T-helper 1 cell treated with Interleukin-12 subunit alpha and Interleukin-12 subunit beta and Interleukin-4 antibody, amounts not matched to agents 30 μg/mL and 1 μg/mL, for 36 hours (primary cell): ENCODE results near the gene ADA.
"Not testable (repeated sequence)": the region's sequence is repeated elsewhere in the genome, so short reads cannot be mapped to it uniquely, and the experiment has no call there.

ENCODE experiments used
- H3K27ac Mint-ChIP-seq: one replicate; pipeline ENCODE4 v1.8.0; 2021; ENCODE audit warnings: mild to moderate bottlenecking, mixed read lengths
- H3K27me3 Mint-ChIP-seq: one replicate; pipeline ENCODE4 v1.8.0; 2021; ENCODE audit warnings: low read depth, mixed read lengths
- H3K36me3 Mint-ChIP-seq: one replicate; pipeline ENCODE4 v1.8.0; 2021; ENCODE audit warnings: low read depth, mixed read lengths
- H3K4me1 Mint-ChIP-seq: one replicate; pipeline ENCODE4 v1.8.0; 2021; ENCODE audit warnings: low read depth, mixed read lengths
- H3K4me3 Mint-ChIP-seq: one replicate; pipeline ENCODE4 v1.8.0; 2021; ENCODE audit warnings: mild to moderate bottlenecking, moderate library complexity, mixed read lengths
- H3K9me3 Mint-ChIP-seq: one replicate; pipeline ENCODE4 v1.8.0; 2021; ENCODE audit warnings: mixed read lengths

Gene ADA

DNA sequence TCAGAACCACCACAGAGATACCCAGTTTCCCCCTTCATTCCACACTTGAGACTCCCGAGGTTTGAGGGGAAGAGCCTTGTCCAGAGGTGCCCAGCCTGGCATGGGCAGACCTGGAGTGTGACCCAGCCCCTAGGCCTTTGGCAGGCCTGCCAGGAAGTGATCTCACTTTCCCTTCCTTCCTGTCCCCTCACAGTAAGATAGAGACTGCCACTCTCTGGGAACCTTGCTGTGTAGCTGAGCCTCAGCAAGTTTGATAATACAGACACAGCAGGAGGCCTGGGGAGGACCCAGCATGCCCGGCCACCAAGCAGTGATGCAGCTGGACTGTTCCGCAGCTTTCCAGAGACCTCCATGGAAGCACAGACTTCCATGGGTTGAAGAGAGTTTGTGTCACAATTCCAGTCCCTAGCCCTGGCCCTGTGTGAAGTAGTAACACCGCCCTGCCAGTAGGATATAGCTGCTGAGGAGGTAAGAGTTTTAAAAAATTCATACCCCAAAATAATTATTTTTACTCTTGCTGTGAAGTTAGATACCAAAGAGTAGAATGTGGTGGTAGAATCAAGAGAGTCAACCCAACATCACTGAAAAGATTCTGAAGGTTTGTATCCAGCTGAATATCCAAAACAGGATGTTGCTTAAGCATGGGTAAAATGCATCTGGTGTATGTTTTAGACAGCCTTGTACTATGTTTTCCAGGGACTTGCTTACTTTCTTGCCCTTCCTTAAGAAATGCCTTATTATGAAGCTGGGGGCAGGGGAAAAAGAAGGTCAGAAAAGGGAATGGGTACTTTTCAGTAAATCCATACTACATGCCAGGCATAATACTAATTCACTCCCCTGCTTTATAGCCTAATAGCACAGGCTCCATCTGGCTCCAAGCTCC, 52.8 kb downstream of the ADA start:
- H3K4me3 Mint-ChIP-seq = peak overlapping the region; percentile 63
- H3K27me3 Mint-ChIP-seq = no peaks in the 10 kb centered on the region
- peaks cover 16% of the 10 kb centered on the region for H3K4me1 Mint-ChIP-seq
- H3K27ac Mint-ChIP-seq = peak overlapping the region; percentile 84
- H3K36me3 Mint-ChIP-seq = no peaks in the 10 kb centered on the region
- no peaks in the 10 kb centered on the region for H3K9me3 Mint-ChIP-seq

DNA sequence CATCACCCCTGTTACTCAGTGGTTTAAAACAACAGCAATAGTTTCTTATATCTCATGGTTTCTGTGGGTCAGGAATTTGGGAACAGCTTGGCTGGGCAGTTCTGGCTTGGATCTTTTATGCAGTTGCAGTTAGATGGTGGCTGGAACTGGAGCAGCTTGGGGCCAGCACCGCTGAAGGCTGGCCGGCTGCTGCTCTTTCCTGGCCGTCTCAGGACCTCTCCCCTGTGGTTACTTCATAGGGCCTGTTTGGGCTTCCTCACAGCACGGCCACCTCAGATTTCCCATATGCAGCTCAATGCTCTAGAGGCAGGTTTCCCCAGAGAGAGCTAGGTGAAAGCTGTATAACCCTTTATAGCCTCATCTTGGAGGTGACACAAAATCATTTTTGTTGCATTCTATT, 53.6 kb downstream of the ADA start:
- peaks cover 16% of the 10 kb centered on the region for H3K4me1 Mint-ChIP-seq
- H3K4me3 Mint-ChIP-seq = no peak overlapping the region
- H3K27ac Mint-ChIP-seq = peak overlapping the region; percentile 84
- no peaks in the 10 kb centered on the region for H3K36me3 Mint-ChIP-seq
- H3K9me3 Mint-ChIP-seq = no peaks in the 10 kb centered on the region
- no peaks in the 10 kb centered on the region for H3K27me3 Mint-ChIP-seq

DNA sequence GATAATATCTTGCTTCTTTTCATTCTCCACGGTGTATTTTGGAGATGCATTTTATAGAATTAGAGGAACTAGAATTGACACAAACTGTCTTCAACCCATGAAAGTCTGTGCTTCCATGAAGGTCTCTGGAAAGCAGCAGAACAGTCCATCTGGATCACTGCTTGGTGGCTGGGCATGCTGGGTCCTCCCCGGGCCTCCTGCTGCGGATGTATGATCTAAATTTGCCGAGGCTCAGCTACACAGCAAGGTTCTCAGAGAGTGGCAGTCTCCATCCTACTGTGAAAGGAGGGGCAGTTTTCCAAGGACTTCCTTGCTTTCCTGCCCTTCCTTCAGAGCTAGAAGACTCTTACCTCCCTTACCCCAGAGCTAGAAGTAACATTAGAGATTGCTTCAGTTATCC, 54.0 kb downstream of the ADA start:
- H3K4me3 Mint-ChIP-seq = no peak overlapping the region
- no peaks in the 10 kb centered on the region for H3K36me3 Mint-ChIP-seq

DNA sequence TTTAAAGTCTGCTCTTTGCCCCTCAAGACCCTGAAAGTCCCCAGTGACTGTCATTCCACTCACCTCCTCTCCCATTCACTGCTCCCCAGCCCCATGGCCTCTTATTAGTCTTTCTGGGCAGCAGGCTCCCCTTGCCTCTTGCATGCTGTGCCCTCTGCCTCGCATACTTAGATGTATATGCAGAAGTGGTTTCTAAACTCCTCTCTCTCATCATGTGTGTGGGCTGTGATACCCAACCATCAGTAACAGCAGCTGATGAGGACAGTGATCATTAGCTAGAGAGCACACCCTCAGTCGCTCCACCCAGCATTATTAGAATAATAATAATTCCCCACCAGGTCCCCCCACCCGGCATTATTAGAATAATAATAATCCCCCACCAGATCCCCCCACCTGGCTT, 54.6 kb downstream of the ADA start:
- Mint-ChIP-seq H3K27ac (no peak overlapping the region), H3K4me1 (peaks cover 14% of the 10 kb centered on the region), H3K4me3 (no peak overlapping the region)

More for the DNA sequence above, 54.0 kb downstream of the ADA start:
- H3K27ac Mint-ChIP-seq = no peak overlapping the region
- H3K9me3 Mint-ChIP-seq = no peaks in the 10 kb centered on the region
- H3K27me3 Mint-ChIP-seq = no peaks in the 10 kb centered on the region
- H3K4me1 Mint-ChIP-seq = peaks cover 16% of the 10 kb centered on the region

DNA sequence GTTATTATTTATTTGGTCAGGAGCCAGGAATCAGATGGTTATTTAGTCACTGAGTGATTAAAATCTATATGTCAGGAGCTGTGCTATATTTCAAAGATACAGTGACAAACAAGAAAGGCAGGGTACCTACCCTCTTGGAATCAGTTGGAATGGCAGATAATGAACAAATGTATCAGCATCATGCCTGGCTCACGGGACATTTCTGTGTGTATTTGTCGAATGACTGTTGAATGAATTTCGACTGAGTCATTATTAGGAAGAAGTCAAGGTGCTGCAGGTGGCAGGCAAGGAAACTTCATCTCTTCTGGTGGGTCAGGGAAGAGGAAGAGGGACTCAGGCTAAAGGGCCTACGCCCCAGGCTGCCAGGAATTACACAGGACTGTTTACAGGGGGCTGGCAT, 55.5 kb downstream of the ADA start:
- H3K36me3 Mint-ChIP-seq = no peaks in the 10 kb centered on the region
- H3K27ac Mint-ChIP-seq = no peak overlapping the region
- H3K9me3 Mint-ChIP-seq = no peaks in the 10 kb centered on the region
- H3K27me3 Mint-ChIP-seq = no peaks in the 10 kb centered on the region
- H3K4me3 Mint-ChIP-seq = no peak overlapping the region
- H3K4me1 Mint-ChIP-seq = peaks cover 14% of the 10 kb centered on the region

More for the DNA sequence above, 54.6 kb downstream of the ADA start:
- Mint-ChIP-seq H3K9me3 (no peaks in the 10 kb centered on the region), H3K27me3 (no peaks in the 10 kb centered on the region), H3K36me3 (no peaks in the 10 kb centered on the region)

DNA sequence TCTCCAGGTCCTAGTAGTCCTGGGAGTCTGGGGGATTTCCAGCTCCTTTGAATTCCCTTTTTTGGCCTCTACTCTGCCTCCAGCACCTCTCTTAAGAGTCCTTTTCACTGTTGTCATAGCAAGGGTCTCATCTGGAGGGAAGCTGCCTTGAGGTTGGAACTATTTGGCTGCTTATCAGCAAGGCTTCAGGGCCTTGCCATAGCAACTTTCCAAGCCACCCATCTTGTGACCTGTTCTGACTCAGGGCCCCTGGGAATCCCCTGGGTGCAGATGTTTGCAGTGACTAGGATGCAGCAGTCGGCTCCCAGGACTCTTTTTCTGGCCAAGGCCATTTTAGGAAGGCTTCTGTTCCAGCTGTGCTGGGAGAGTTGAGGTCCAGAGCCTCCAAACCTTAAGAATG, 56.8 kb downstream of the ADA start:
- H3K4me3 Mint-ChIP-seq = no peak overlapping the region
- peaks cover 12% of the 10 kb centered on the region for H3K4me1 Mint-ChIP-seq
- H3K27me3 Mint-ChIP-seq = no peaks in the 10 kb centered on the region
- H3K9me3 Mint-ChIP-seq = no peaks in the 10 kb centered on the region
- H3K36me3 Mint-ChIP-seq = no peaks in the 10 kb centered on the region
- H3K27ac Mint-ChIP-seq = peak overlapping the region; percentile 47

DNA sequence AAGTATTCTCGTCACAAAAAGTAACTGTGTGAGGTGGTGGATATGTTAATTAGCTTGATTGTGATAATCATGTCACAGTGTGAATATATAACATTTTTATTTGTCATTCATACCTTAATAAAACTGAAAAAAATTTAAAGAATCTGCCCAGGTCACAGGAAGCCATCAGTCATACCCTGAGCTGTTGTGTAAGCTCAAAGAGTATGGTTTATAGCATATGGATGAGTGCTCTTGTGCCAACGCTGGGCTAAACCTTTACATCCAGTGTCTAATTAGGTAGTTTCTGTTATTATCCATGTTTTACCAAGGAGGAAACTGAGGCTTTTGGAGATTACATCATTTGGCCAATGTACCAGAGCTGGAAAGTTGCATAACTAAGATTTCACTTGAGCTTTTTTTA, 57.7 kb downstream of the ADA start:
- H3K4me3 Mint-ChIP-seq = no peak overlapping the region
- H3K4me1 Mint-ChIP-seq = peaks cover 9% of the 10 kb centered on the region
- no peaks in the 10 kb centered on the region for H3K9me3 Mint-ChIP-seq
- H3K27ac Mint-ChIP-seq = no peak overlapping the region
- no peaks in the 10 kb centered on the region for H3K36me3 Mint-ChIP-seq
- no peaks in the 10 kb centered on the region for H3K27me3 Mint-ChIP-seq

DNA sequence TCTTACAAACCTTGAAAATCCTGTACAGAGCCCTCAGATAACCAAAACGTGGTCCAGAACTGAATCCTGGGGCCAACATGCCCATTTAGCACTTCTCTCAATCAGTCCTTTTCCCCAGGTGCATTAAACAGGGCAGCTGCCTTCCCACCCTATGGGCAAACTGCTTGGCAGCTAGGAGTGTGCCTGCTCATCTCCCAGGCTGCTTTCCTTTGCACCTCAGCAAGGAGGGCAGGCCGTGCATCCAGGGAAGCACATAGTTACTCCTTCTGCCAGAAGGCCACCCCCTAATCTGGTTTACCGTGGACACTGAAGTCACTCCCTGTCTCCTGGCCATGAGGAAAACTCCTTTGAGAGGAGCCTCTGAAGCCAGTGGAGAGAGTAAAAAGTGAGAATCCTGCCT, 59.1 kb downstream of the ADA start:
- Mint-ChIP-seq H3K9me3 (no peaks in the 10 kb centered on the region), H3K36me3 (no peaks in the 10 kb centered on the region), H3K4me3 (no peak overlapping the region), H3K27me3 (no peaks in the 10 kb centered on the region), H3K4me1 (no peaks in the 10 kb centered on the region), H3K27ac (no peak overlapping the region)

DNA sequence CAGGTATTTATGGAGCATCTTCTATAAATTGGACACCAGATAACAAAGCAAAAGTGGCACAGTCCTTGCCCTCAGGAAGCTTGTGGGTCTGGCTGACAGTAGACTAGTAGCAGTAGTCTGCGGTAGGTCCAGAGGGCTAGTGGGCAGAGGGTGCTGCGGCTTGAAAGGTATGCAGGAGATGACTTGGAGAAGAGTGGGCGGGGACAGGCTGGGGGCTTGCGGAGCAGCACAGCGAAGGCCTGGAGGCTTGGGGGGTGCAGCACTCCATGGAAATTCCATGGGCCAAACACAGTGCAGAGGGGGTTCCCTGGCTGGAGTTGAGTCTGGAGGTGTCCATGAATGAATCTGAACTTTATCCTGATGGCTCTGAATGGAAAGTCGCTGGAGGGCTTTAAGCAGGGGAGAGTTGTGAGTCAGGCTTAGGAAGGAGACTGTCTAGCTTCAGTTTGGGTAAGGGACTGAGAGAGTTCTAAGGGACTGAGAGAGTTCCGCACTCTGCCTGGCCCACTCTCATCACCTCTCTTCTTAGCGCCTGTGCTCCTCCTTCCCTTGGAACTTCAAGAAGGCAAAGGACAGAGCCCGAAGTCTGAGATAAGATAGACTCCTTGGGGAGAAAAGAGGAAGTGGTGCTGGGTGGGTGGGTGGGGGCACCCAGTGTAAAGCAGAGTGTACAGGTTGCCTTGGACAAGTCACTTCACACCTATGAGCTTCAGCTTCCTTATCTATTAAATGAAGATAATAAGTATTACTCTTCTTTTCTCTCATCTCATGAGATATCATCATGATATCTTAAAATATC, 60.3 kb downstream of the ADA start:
- Mint-ChIP-seq H3K36me3 (no peaks in the 10 kb centered on the region), H3K27me3 (no peaks in the 10 kb centered on the region), H3K9me3 (no peaks in the 10 kb centered on the region), H3K27ac (no peak overlapping the region), H3K4me3 (no peak overlapping the region), H3K4me1 (no peaks in the 10 kb centered on the region)

DNA sequence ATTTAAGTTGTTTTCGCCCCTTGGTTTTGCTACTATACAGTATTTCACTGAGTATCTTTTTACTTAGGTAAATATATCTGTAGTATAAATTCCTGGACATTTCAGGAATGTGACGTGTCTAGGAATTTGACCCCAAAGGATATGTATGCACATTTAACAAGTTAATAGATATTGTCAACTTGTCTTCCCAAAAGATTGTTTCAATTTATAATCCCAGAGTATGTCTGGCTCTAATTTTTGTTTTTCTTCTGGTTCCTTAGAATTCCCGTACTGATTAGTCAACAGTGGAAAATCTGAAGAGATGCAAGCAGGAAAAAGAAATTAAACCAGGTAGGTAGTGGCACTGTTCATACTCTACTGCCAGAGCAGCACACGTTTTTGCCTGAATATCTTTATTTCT, 62.0 kb downstream of the ADA start:
- H3K4me1 Mint-ChIP-seq = peaks cover 2% of the 10 kb centered on the region
- no peaks in the 10 kb centered on the region for H3K9me3 Mint-ChIP-seq
- no peak overlapping the region for H3K4me3 Mint-ChIP-seq
- no peaks in the 10 kb centered on the region for H3K36me3 Mint-ChIP-seq
- no peak overlapping the region for H3K27ac Mint-ChIP-seq
- no peaks in the 10 kb centered on the region for H3K27me3 Mint-ChIP-seq

DNA sequence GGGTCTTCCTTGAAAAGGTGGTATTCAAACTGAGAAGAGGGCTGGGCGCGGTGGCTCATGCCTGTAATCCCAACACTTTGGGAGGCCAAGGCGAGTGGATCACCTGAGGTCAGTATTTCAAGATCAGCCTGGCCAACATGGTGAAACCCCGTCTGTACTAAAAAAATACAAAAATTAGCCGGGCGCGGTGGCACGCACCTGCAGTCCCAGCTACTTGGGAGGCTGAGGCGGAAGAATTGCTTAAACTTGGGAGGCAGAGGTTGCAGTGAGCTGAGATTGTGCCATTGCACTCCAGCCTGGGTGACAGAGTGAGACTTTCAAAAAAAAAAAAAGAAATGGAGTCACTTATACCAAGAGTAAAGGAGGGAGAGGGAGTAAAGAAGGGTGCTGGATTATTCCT, 63.2 kb downstream of the ADA start:
- H3K27me3 Mint-ChIP-seq, H3K27ac Mint-ChIP-seq, H3K4me1 Mint-ChIP-seq, H3K9me3 Mint-ChIP-seq, H3K4me3 Mint-ChIP-seq, H3K36me3 Mint-ChIP-seq: not testable (repeated sequence)

DNA sequence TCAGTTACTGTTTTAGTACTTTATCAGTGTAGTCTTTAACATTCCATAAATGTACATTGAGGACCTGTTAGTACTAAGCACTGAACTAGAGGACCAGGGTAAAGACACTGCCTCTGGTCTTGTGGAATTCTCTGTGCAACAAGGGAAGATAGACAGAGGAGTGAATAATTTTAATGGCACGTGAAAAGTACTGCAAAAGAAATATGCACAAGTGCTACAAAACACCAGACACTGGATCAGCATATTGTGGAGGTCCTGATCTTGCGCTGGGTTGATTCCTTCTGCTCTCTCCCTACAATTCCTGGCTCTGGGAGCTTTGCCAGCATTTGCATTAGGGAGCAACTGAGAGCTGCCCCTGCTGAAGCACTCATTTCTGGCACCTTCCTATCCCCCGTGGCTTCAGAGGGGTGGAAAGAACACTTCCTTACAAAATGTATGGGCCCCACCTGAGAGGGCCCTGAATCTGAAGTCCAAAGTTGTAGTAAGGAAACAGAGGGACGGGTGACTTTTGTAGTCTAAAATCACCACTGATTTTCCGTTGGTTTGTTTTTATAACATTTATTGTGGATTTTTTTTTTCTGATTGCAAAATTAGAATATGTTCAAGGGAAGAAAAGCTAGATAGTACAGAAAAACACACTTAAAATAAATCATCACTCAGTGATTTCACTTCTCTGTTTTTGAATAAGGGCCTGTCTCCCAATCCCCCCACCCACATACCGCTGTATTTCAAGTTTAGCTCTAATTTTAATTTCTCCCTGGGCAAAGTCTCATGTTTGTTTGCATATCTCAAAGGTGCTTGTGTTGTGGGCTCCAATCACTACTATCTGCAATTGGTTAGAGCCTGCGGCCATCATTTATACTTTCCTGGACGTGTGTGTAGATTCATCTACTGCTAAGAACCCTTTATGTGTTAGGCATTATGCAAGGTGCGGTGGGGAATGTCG, 64.2 kb downstream of the ADA start:
- H3K4me1 Mint-ChIP-seq = peaks cover 2% of the 10 kb centered on the region
- H3K4me3 Mint-ChIP-seq = no peak overlapping the region
- H3K36me3 Mint-ChIP-seq = no peaks in the 10 kb centered on the region
- H3K9me3 Mint-ChIP-seq = no peaks in the 10 kb centered on the region
- H3K27ac Mint-ChIP-seq = no peak overlapping the region
- H3K27me3 Mint-ChIP-seq = no peaks in the 10 kb centered on the region

DNA sequence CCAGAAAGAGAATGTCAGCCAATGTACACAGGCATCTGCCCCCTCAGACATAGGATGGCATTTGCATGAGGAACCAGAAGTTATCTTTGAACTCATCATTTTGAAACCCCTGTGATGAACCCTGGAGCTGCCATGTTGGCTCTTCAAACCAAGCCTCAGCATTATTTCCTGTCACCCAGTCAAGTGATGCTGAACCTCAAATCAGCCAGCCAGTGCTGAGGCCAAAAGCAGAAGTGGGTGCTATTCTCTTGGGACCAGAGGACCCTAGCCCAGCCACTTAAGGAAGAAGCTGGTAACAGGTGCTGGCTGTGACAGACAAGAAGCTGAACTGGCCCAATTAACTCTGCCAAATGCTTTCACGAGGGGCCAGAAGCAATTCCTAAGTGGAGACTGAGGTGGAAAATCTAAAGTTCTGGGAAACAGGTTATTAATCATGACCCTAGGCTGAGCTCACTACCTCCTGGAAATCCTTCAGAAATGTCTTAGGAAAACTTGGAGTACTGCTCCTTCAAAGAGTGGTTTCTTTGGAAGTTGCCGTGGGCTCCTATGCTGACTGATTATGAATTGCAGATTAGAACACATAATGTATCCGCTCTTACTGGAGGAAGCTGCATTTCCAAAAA, 65.1 kb downstream of the ADA start:
- Mint-ChIP-seq H3K27ac (no peak overlapping the region), H3K9me3 (no peaks in the 10 kb centered on the region), H3K36me3 (no peaks in the 10 kb centered on the region), H3K4me3 (no peak overlapping the region), H3K27me3 (no peaks in the 10 kb centered on the region), H3K4me1 (peaks cover 7% of the 10 kb centered on the region)
